Activated CD4-positive, alpha-beta T cell treated with anti-CD3 and anti-CD28 coated beads for 24 hours (primary cell): ENCODE results near the gene SPIN1.
A peak's percentile ranks its signal among the peaks of the same experiment; 100 is the strongest.
"Not testable (repeated sequence)": the region's sequence is repeated elsewhere in the genome, so short reads cannot be mapped to it uniquely, and the experiment has no call there.

ENCODE experiments used
- DNase-seq, 2 donors: peaks; one replicate each; pipeline ENCODE4 v3.0.0-alpha.2; 2020; ENCODE audit warnings: low read depth in 2 of 2

The SPIN1 gene

GRCh38 chr9:88388203-88388885 is at the start of gene SPIN1:
Gene SPIN1 (plus strand): TSS chr9:88388444. CDS start chr9:88426540, 38,096 bp downstream.
- peak; percentile 69 to 74 for DNase-seq

- DNase-seq = no peak
Observed at GRCh38 chr9:88339317-88339716, 48.9 kb upstream of the SPIN1 start.

GRCh38 chr9:88342246-88342645 is 46.0 kb upstream of the SPIN1 start:
- DNase-seq = no peak

DNA sequence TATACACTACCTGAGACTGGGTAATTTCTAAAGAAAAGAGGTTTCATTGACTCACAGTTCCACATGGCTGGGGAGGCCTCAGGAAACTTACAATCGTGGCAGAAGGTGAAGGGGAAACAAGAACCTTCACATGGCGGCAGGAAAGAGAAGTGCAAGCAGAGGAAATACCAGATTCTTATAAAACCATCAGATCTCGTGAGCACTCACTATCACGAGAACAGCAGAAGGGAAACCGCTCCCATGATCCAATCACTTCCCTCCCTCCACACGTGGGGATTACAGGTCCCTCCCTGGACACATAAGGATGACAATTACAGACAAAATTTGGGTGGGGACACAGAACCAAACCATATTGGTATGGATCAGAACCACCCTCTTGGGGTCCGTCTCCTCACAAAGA is 44.2 kb upstream of the SPIN1 start:
- DNase-seq = no peak

- not testable (repeated sequence) for DNase-seq
Observed at GRCh38 chr9:88350354-88350753, 37.9 kb upstream of the SPIN1 start.

- DNase-seq = no peak
Observed at GRCh38 chr9:88355166-88355565, 33.1 kb upstream of the SPIN1 start.

GRCh38 chr9:88357250-88357649 is 31.0 kb upstream of the SPIN1 start:
- not testable (repeated sequence) for DNase-seq

GRCh38 chr9:88358723-88359122 is 29.5 kb upstream of the SPIN1 start:
- DNase-seq = no peak

DNA sequence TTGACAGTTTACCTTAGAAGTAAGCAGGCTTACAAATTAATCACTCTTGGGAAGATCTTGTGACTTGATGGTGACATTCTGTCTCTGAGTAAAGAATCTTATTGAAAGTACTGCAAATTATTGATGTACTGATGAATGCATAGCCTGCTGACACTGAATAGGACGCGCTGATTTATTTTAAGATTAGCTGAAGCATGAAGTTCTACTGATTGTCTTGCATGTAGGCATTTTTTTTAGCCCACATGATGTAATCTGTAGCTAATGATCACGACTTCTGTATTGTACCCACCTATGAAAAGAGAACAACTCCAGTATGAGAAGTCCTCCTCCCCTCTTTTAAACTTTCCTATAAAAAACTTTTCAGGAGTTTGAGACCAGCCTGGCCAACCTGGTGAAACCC is 28.3 kb upstream of the SPIN1 start:
- no peak for DNase-seq

DNA sequence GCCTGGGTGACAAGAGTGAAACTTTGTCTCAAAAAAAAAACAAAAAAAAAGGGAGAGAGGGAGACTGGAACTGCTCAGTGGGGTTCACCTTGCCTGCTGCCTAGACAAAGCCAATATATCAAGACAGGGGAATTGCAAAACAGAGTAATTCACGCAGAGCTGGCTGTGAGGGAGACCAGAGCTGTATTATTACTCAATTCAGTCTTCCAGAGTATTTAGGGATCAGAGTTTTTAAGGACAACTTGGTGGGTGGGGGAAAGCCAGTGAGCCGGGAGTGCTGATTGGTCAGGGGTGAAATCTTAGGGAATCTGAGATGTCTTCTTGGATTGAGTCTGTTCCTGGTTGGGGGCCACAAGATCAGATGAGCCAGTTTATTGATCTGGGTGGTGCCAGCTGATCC is 25.6 kb upstream of the SPIN1 start:
- DNase-seq = no peak

DNA sequence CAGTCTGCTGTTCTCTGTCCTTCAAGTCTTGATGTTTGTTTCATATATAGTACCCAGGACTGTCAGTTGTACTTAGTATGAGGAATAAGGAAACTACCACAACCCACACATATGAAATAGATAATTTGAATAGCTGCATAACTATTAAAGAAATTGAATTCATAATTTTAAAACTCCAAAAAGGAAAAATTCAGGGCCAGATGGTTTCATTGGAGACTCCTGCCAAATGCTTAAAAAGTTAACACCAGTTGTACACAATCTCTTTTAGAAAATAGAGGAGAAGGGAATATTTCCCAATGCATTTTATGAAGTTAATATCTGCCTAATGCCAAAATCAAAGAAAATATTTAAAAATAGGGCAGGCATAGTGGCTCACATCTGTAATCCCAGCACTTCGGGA is 24.6 kb upstream of the SPIN1 start:
- DNase-seq = no peak

DNA sequence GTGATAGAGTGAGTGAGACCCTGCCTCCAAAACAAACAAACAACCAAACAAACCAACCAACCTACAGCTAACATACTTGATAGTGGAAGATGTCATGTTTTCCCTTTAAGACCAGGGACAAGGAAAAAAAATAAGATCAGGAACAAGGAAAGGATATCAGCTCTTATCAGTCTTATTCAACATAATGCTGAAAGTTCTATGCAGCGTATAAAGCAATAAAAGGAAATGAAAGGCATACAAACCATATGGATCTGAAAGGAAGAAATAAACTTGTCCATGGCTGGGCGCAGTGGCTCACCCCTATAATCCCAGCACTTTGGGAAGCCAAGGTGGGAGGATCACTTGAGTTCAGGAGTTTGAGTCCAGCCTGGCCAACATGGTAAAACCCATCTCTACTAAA is 23.5 kb upstream of the SPIN1 start:
- DNase-seq = no peak

DNA sequence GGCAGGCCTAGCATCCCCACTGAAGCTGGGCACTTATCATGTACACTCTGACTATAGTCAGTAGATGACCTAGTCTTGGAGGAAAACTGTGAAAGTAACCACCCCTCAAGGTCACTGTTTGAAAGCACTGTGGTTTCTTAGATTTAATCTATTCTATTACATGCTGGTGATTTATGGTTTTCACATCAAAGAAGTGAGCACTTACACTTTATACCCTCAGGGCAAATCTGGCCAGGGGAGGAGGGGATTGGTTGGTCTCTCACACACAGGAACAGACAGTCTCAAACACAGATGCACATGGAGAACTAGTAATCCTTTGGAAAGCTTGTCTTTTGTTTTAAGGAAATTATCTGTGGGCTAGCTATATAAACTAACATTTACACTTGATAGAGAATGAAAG is 17.9 kb upstream of the SPIN1 start:
- no peak for DNase-seq

DNA sequence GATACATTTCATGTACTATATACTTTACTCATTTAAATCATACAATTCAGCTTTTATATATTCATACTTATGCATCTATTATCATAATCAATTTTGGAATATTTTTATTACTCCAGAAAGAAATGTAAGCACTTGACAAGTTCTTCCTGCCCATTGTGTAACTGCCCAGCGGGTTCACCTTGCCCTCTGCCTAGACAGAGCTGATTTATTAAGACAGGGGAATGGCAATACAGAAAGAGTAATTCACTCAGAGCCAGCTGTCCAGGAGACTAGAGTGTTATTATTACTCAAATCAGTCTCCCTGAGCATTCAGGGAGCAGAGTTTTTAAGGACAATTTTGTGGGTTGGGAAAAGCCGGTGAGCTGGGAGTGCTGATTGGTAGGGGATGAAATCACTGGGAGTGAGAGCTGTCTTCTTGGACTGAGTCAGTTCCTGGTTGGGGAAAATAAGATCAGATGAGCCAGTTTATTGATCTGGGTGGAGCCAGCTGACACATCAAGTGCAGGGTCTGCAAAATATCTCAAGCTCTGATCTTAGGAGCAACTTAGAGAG is 16.1 kb upstream of the SPIN1 start:
- DNase-seq = no peak

GRCh38 chr9:88373045-88373444 is 15.2 kb upstream of the SPIN1 start:
- DNase-seq = no peak

- no peak for DNase-seq
Observed at GRCh38 chr9:88378317-88378716, 9.9 kb upstream of the SPIN1 start.

GRCh38 chr9:88379352-88379751 is 8.9 kb upstream of the SPIN1 start:
- no peak for DNase-seq

GRCh38 chr9:88380118-88380517 is 8.1 kb upstream of the SPIN1 start:
- DNase-seq = no peak

DNA sequence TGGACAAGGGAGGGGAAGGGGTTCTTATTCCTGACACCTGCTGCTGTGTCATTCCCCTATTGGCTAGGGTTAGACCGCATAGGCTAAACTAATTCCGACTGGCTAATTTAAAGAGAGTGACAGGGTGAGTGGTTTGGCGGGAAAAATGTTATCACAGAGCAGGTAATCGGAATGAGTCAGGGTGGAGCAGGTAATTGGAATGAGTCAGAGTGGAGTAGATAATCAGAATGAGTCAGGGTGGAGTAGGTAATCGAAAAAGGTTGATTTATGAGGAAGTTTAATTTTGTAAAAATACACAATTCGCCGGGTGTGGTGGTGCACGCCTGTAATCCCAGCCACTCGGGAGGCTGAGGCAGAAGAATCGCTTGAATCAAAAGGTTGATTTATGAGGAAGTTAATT is 6.9 kb upstream of the SPIN1 start:
- DNase-seq = not testable (repeated sequence)

DNA sequence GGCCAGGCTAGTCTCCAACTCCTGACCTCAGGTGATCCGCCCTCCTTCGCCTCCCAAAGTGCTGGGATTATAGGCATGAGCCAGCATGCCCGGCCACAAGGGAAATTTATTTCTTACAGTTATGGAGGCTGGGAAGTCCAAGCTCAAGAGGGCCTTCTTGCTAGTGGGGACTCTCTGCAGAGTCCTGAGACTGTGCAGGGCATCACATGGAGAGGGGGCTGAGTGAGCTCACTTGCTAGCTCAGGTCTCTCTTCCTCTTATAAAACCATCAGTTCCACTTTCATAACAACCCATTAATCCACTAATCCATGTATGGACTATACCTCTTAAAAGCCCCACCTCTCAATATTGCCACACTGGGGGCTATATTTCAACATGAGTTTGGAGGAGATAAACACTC is 5.1 kb upstream of the SPIN1 start:
- DNase-seq = no peak

DNA sequence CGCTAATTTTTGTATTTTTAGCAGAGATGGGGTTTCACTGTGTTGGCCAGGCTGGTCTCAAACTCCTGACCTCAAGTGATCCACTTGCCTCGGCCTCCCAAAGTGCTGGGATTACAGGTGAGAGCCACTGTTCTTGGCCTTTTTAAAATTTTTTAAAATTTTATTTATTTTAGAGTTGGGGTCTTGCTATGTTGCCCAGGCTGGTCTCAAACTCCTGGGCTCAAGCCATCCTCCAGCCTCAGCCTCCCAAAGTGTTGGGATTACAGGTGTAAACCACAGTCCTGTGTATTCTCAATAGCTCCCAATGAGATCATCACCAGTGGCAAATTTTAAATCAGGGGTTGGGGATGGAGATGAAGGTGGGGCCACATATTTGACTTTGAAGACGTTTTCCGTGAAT is 2.1 kb upstream of the SPIN1 start:
- DNase-seq = not testable (repeated sequence)

GRCh38 chr9:88387036-88387551 is 1.1 kb upstream of the SPIN1 start:
- DNase-seq = no peak

DNA sequence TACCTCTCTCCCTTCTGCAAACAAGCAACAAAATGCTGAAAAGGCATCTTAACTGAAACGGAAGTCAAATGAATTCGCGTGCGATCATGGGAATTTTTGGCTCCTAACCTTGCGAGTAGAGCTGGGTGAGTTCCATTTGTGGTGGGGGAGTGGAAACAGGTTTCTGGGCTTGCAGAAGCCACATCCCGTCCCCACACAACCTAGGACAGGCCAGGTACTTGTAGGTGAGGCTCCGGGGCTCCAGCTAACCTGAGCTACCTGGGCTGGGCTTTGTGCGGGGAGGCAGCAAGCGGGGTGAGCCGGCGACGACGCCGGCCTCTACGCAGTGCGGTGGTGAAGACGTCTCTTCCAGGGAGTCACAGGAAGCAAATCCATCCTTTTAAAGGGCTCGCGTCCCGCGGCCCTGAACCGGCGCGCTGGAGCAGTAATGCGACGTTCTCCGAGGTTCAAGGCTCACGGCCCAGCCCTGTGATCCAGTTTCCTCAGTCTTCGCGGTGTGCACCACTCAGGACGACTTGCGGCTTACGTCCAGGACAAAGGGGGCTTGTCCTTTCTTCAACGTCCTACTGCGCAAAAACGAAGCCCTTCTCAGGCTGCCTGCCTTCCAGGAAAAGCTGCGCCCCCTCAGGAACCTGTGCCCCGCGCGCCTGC is 567 bp upstream of the SPIN1 start:
- peak in 1 of 2 donors; percentile 10 for DNase-seq
